ENCODE results near the gene TGFB3. TPM values are rescaled to one million over a fixed set of nuclear protein-coding genes. Genes with fewer than 3 reads are reported as not detected.

Gene TGFB3
- total RNA-seq, 1 experiment from 2014 or later, result 1.6 TPM

DNA sequence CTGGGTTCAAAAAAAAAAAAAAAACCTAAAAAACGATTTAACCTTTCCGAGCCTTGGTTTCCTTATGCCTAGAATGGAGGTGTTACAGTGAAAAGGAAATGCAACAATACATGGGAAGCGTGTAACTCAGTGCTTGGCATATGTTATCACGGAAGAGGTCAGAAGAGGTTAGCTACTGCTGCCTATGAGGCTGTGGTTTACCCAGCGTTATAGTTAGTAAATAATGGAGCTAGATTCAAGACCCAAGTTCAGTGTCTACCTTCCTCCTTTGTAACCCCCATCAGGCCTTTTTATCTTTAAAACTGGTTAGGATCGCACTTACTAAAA lies 4.6 kb upstream of the TGFB3 start:
- Histone ChIP-seq H3K27ac (ENCODE audit: low read depth, low read length) (peak overlapping the region; percentile 39; the same call in 1 of the 2 replicates), H3K9ac (ENCODE audit: low read length) (peak overlapping the region; percentile 78)
- POLR2A ChIA-PET, result interaction anchor here (0.7 kb wide), 1 partner anchor 260 kb away, joined by 3 read pairs; no protein-coding TSS in a partner anchor

GRCh38 chr14:75985618-75986438 lies 4.0 kb upstream of the TGFB3 start, which contains the start of gene IFT43:
IFT43 (plus strand) TSS chr14:75985763; CDS start chr14:75985787, 24 bp downstream.
- H4K20me1 ChIP-seq (ENCODE audit: insufficient read depth), result no peaks in the 10 kb centered on the region
- peak within 1 kb of the TSS; percentile 78 for H3K9ac ChIP-seq (ENCODE audit: low read length)
- no peaks in the 10 kb centered on the region for H3K9me2 ChIP-seq (ENCODE audit: insufficient read depth)
- ATAC-seq (peak; percentile 75), DNase-seq (ENCODE audit: low read depth, low spot score) (peak; percentile 60)
- BruUV-seq (replicated peaks), result TSS peak; percentile 55
- H3K36me3 ChIP-seq (ENCODE audit: control insufficient read depth in 1 of 2, insufficient read depth in 2 of 2, low read length in 2 of 2), result peaks cover 0 to 5% of the 10 kb centered on the region in 2 experiments; a peak in 2 of 4 replicates
- H3K79me2 ChIP-seq (ENCODE audit: insufficient read depth, low read length), result 0 out of 2 replicates have a peak, but pooled peaks cover 2% of the 10 kb centered on the region
- intact Hi-C loops (cut with micrococcal nuclease), result loop anchor here (5.0 kb wide), 2 partner anchors 401 to 661 kb away; no protein-coding TSS in a partner anchor
- peak within 1 kb of the TSS; percentile 75 to 95 for H3K4me3 ChIP-seq (replicated peaks in 1 of 2; ENCODE audit: low read depth in 1 of 2, low read length in 2 of 2)
- CTCF ChIA-PET, result interaction anchor here (0.8 to 7.2 kb wide), 4 partner anchors 9 to 276 kb away, joined by 3 to 176 read pairs (median 4); no protein-coding TSS in a partner anchor
- peak within 1 kb of the TSS; percentile 71 for H2AFZ ChIP-seq (ENCODE audit: low read depth, low read length, poor library complexity, severe bottlenecking)
- peaks cover 12 to 27% of the 10 kb centered on the region in 2 experiments for H3K4me1 ChIP-seq (ENCODE audit: control insufficient read depth in 1 of 2, insufficient read depth in 2 of 2, low read length in 2 of 2)
- TF ChIP-seq SIN3A (IDR thresholded peaks at IDR 0.05; ENCODE audit: low read depth) (0 out of 2 replicates have a peak, but pooled peaks have one; percentile 57), RAD21 (IDR thresholded peaks at IDR 0.05; ENCODE audit: low read depth) (no peak), ZFX (IDR thresholded peaks at IDR 0.05) (peak; percentile 65), POLR2AphosphoS5 (IDR thresholded peaks at IDR 0.05; ENCODE audit: low read depth, low read length) (peak; percentile 60), FOSL1 (IDR thresholded peaks at IDR 0.05; ENCODE audit: low read depth) (no peak), SP1 (IDR thresholded peaks at IDR 0.05; ENCODE audit: low read depth) (peak; percentile 52), EZH2phosphoT487 (IDR thresholded peaks at IDR 0.05; ENCODE audit: borderline replicate concordance) (no peak), YY1 (IDR thresholded peaks at IDR 0.05; ENCODE audit: extremely low read depth, insufficient replicate concordance, low read depth, low read length) (peak; percentile 46), SRF (IDR thresholded peaks at IDR 0.05; ENCODE audit: low read depth) (no peak)
- peak within 1 kb of the TSS; percentile 39; the same call in 1 of the 2 replicates for H3K27ac ChIP-seq (ENCODE audit: low read depth, low read length)
- H3K27me3 ChIP-seq (ENCODE audit: insufficient read depth, low read length), result no peaks in the 10 kb centered on the region
- H3K4me2 ChIP-seq (ENCODE audit: low read length), result peak within 1 kb of the TSS; percentile 94
- RAD21 ChIA-PET (ENCODE audit: low non-redundant PET in 1 of 2, low total read pairs in 2 of 2, uncharacterized antibody in 2 of 2, unreplicated experiment in 2 of 2), result interaction anchor here (0.6 to 0.7 kb wide), 2 partner anchors 65 to 390 kb away, joined by 3 to 4 read pairs; partner anchors contain the start of gene ESRRB (in 1 of the 2)
- POLR2A ChIA-PET, result interaction anchor here (0.7 kb wide), 1 partner anchor 259 kb away, joined by 3 read pairs; no protein-coding TSS in a partner anchor
- no peaks in the 10 kb centered on the region for H3K9me3 ChIP-seq (ENCODE audit: control insufficient read depth in 1 of 2, insufficient read depth in 1 of 2, low read depth in 1 of 2, low read length in 2 of 2)

More for the DNA sequence above, 4.6 kb upstream of the TGFB3 start:
- CTCF ChIA-PET, result interaction anchor here (1.5 to 7.2 kb wide), 2 partner anchors 8 to 276 kb away, joined by 3 to 176 read pairs; no protein-coding TSS in a partner anchor
- H3K36me3 ChIP-seq (ENCODE audit: control insufficient read depth in 1 of 2, insufficient read depth in 2 of 2, low read length in 2 of 2), result peaks cover 0 to 5% of the 10 kb centered on the region in 2 experiments; a peak in 2 of 4 replicates
- H3K27me3 ChIP-seq (ENCODE audit: insufficient read depth, low read length), result no peaks in the 10 kb centered on the region
- no peaks in the 10 kb centered on the region for H3K9me2 ChIP-seq (ENCODE audit: insufficient read depth)
- no peaks in the 10 kb centered on the region for H3K9me3 ChIP-seq (ENCODE audit: control insufficient read depth in 1 of 2, insufficient read depth in 1 of 2, low read depth in 1 of 2, low read length in 2 of 2)
- intact Hi-C loops (cut with micrococcal nuclease), result loop anchor here (5.0 kb wide), 2 partner anchors 401 to 661 kb away; no protein-coding TSS in a partner anchor
- peak overlapping the region; percentile 94 for H3K4me2 ChIP-seq (ENCODE audit: low read length)
- no peaks in the 10 kb centered on the region for H4K20me1 ChIP-seq (ENCODE audit: insufficient read depth)
- H3K79me2 ChIP-seq (ENCODE audit: insufficient read depth, low read length), result 0 out of 2 replicates have a peak, but pooled peaks cover 2% of the 10 kb centered on the region
- TF ChIP-seq, protein P1, sequence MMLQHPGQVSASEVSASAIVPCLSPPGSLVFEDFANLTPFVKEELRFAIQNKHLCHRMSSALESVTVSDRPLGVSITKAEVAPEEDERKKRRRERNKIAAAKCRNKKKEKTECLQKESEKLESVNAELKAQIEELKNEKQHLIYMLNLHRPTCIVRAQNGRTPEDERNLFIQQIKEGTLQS (IDR thresholded peaks at IDR 0.05), result no peak
- TF ChIP-seq TCF7L2 (IDR thresholded peaks at IDR 0.05; ENCODE audit: borderline replicate concordance, extremely low read depth, insufficient read depth, insufficient read length), result no peak
- TF ChIP-seq SP1 (IDR thresholded peaks at IDR 0.05; ENCODE audit: low read depth), result no peak
- TF ChIP-seq SRF (IDR thresholded peaks at IDR 0.05; ENCODE audit: low read depth), result no peak
- ATAC-seq, result no peak
- H3K4me3 ChIP-seq (replicated peaks in 1 of 2; ENCODE audit: low read depth in 1 of 2, low read length in 2 of 2), result peak overlapping the region; percentile 75 to 95
- RAD21 ChIA-PET (ENCODE audit: low non-redundant PET in 1 of 2, low total read pairs in 2 of 2, uncharacterized antibody in 2 of 2, unreplicated experiment in 2 of 2), result interaction anchor here in 1 of 2 experiments (0.7 kb wide), 1 partner anchor 64 kb away, joined by 4 read pairs; no protein-coding TSS in a partner anchor
- BruUV-seq (replicated peaks), result no TSS peak
- no peak overlapping the region for H2AFZ ChIP-seq (ENCODE audit: low read depth, low read length, poor library complexity, severe bottlenecking)
- H3K4me1 ChIP-seq (ENCODE audit: control insufficient read depth in 1 of 2, insufficient read depth in 2 of 2, low read length in 2 of 2), result peaks cover 10 to 23% of the 10 kb centered on the region in 2 experiments
- DNase-seq (ENCODE audit: low read depth, low spot score), result no peak
